Mesothelial cell of epicardium (in vitro differentiated cells): ENCODE results near the gene LY6G6F. TPM values are rescaled to one million over a fixed set of nuclear protein-coding genes. Genes with fewer than 3 reads are reported as not detected.

ENCODE experiments used
- DNase-seq, 2 experiments: peaks; one replicate each; pipeline ENCODE4 v3.0.0; 2021; ENCODE audit warnings: low spot score in 2 of 2; ENCODE audit not compliant: unreplicated experiment in 2 of 2
- H3K27ac Mint-ChIP-seq: 2 replicates; pipeline ENCODE4 v1.8.0; 2021; ENCODE audit warnings: mixed read lengths
- H3K27me3 Mint-ChIP-seq: 2 replicates; pipeline ENCODE4 v1.8.0; 2021; ENCODE audit warnings: low read depth, mixed read lengths
- H3K36me3 Mint-ChIP-seq: 2 replicates; pipeline ENCODE4 v1.8.0; 2021; ENCODE audit warnings: mixed read lengths
- H3K4me1 Mint-ChIP-seq: 2 replicates; pipeline ENCODE4 v1.8.0; 2021; ENCODE audit warnings: mixed read lengths
- H3K4me3 Mint-ChIP-seq: 2 replicates; pipeline ENCODE4 v1.8.0; 2021; ENCODE audit warnings: mild to moderate bottlenecking, moderate library complexity, mixed read lengths
- H3K9me3 Mint-ChIP-seq: 2 replicates; pipeline ENCODE4 v1.8.0; 2021; ENCODE audit warnings: mixed read lengths
- CTCF ChIP-seq: fragments of 200-600 bp; sonication (generic); IDR thresholded peaks from one replicate; pipeline ENCODE4 v1.5.0; 2021; ENCODE audit warnings: antibody characterized with exemption; ENCODE audit not compliant: unreplicated experiment
- total RNA-seq: library from RNA; stranded (reverse); gene quantifications from 3 replicates; pipeline ENCODE4 v1.2.1, GENCODE V29; 2021

LY6G6F gene
- total RNA-seq, 1 donor from 2014 or later, result not detected

- peak within 1 kb of the TSS; percentile 86 for H3K4me3 Mint-ChIP-seq
- H3K36me3 Mint-ChIP-seq, result peaks cover 8% of the 10 kb centered on the region
- H3K4me1 Mint-ChIP-seq, result peaks cover 56% of the 10 kb centered on the region
- no peaks in the 10 kb centered on the region for H3K9me3 Mint-ChIP-seq
- H3K27ac Mint-ChIP-seq, result peak within 1 kb of the TSS; percentile 94
- no peaks in the 10 kb centered on the region for H3K27me3 Mint-ChIP-seq
- peak; percentile 77 to 83 for DNase-seq
- no peak for TF ChIP-seq CTCF
Observed at GRCh38 chr6:31660381-31661261, 46.0 kb upstream of the LY6G6F start, which contains the start of gene C6orf47. TSS of gene C6orf47 (minus strand) at chr6:31660778. CDS start at chr6:31659947, 831 bp downstream.

- DNase-seq, result no peak
- H3K27me3 Mint-ChIP-seq, result no peaks in the 10 kb centered on the region
- peak overlapping the region; percentile 86 for H3K4me3 Mint-ChIP-seq
- no peak for TF ChIP-seq CTCF
- H3K9me3 Mint-ChIP-seq, result no peaks in the 10 kb centered on the region
- H3K27ac Mint-ChIP-seq, result peak overlapping the region; percentile 94
- H3K4me1 Mint-ChIP-seq, result peaks cover 63% of the 10 kb centered on the region
- H3K36me3 Mint-ChIP-seq, result peaks cover 4% of the 10 kb centered on the region
Observed at GRCh38 chr6:31661262-31662123, 45.2 kb upstream of the LY6G6F start.

- peaks cover 69% of the 10 kb centered on the region for H3K4me1 Mint-ChIP-seq
- H3K9me3 Mint-ChIP-seq, result no peaks in the 10 kb centered on the region
- DNase-seq, result no peak
- H3K27me3 Mint-ChIP-seq, result no peaks in the 10 kb centered on the region
- peak overlapping the region; percentile 36 for H3K4me3 Mint-ChIP-seq
- peaks cover 6% of the 10 kb centered on the region for H3K36me3 Mint-ChIP-seq
- no peak for TF ChIP-seq CTCF
- H3K27ac Mint-ChIP-seq, result peak overlapping the region; percentile 53
Observed at GRCh38 chr6:31662124-31662723, 44.4 kb upstream of the LY6G6F start.

GRCh38 chr6:31663126-31663960 is 43.3 kb upstream of the LY6G6F start:
- Mint-ChIP-seq H3K4me3 (peak overlapping the region; percentile 86), H3K9me3 (no peaks in the 10 kb centered on the region), H3K36me3 (peaks cover 10% of the 10 kb centered on the region), H3K4me1 (peaks cover 65% of the 10 kb centered on the region), H3K27ac (peak overlapping the region; percentile 95), H3K27me3 (no peaks in the 10 kb centered on the region)
- no peak for DNase-seq
- no peak for TF ChIP-seq CTCF
